Endothelial cell of umbilical vein (primary cell): ENCODE data around the gene FAM222A. TPM values are rescaled to one million over a fixed set of nuclear protein-coding genes. Genes with fewer than 3 reads are reported as not detected.

Experiments used
- BruUV-seq: library from RNA; stranded (reverse); fragments of 400-500 nt; replicated peaks from 2 replicates; lab custom pipeline; 2021; lab: Mats Ljungman, UMichigan
- CTCF ChIA-PET: fragments of 300-600, 350-600 bp; sonication (Branson Sonifier 250); formaldehyde crosslinking; loops from one replicate; lab custom pipeline; 2021; ENCODE audit warnings: antibody characterized with exemption, inconsistent platforms; lab: Charles Lee
- POLR2A ChIA-PET: fragments of 300-600, 350-600 bp; sonication (Branson Sonifier 250); formaldehyde crosslinking; loops from one replicate; lab custom pipeline; 2021; ENCODE audit warnings: antibody characterized with exemption, inconsistent platforms; lab: Charles Lee
- DNase-seq: peaks from one replicate; pipeline ENCODE4 v3.0.0-alpha.2; 2011; ENCODE audit warnings: low read depth, low spot score
- FAIRE-seq: peaks from 2 replicates; lab custom pipeline; 2011; peaks lifted over from hg19 to GRCh38; lab: Jason Lieb, UNC
- H2AFZ ChIP-seq: 2 replicates; pipeline ENCODE4 v1.6.0; 2012; ENCODE audit warnings: low read depth, low read length, control low read depth, inconsistent platforms
- H3K27ac ChIP-seq: 2 replicates; pipeline ENCODE4 v1.5.1; 2011; ENCODE audit warnings: low read depth, mild to moderate bottlenecking, control low read depth, low read length, moderate library complexity; ENCODE audit not compliant: insufficient read depth
- H3K27me3 ChIP-seq, 2 experiments: 2 replicates each; pipeline versions ENCODE4 v1.6.0 to v1.6.1; 2011; ENCODE audit warnings: low read length in 2 of 2, mixed read lengths in 1 of 2; ENCODE audit not compliant: control insufficient read depth in 2 of 2, insufficient read depth in 2 of 2
- H3K36me3 ChIP-seq, 2 experiments: 2 replicates in 1 of 2; 3 replicates in 1 of 2; pipeline ENCODE4 v1.5.1; 2011; ENCODE audit warnings: low read length in 2 of 2, mild to moderate bottlenecking in 1 of 2, moderate library complexity in 1 of 2; ENCODE audit not compliant: control insufficient read depth in 2 of 2, insufficient read depth in 2 of 2; ENCODE audit errors: extremely low read depth in 1 of 2
- H3K4me1 ChIP-seq: 3 replicates; pipeline ENCODE4 v1.5.1; 2011; ENCODE audit warnings: mild to moderate bottlenecking, low read length; ENCODE audit not compliant: control insufficient read depth, insufficient read depth; ENCODE audit errors: extremely low read depth
- H3K4me2 ChIP-seq: 2 replicates; pipeline ENCODE4 v1.6.1; 2011; ENCODE audit warnings: low read length, control low read depth, mixed read lengths; ENCODE audit not compliant: insufficient read depth
- H3K4me3 ChIP-seq, 3 experiments: fragments of 200-600 bp in 1 of 3; sonication (generic), shearing (Covaris generic) in 1 of 3; replicated peaks in 1 of 3; 2 replicates each; pipeline ENCODE4 v1.5.1; 2011 to 2016; ENCODE audit warnings: control low read depth in 3 of 3, low read length in 3 of 3, mild to moderate bottlenecking in 2 of 3, inconsistent platforms in 1 of 3, low read depth in 1 of 3, moderate library complexity in 1 of 3; ENCODE audit not compliant: insufficient read depth in 1 of 3
- H3K79me2 ChIP-seq: 2 replicates; pipeline ENCODE4 v1.6.0; 2012; ENCODE audit warnings: low read length, inconsistent platforms; ENCODE audit not compliant: control insufficient read depth, insufficient read depth
- H3K9ac ChIP-seq: replicated peaks from 2 replicates; pipeline ENCODE3; 2011; ENCODE audit warnings: low read length, control low read depth; ENCODE audit not compliant: insufficient read depth; ENCODE audit errors: extremely low read depth
- H3K9me1 ChIP-seq: replicated peaks from 3 replicates; pipeline ENCODE4 v1.6.0; 2011; ENCODE audit warnings: mild to moderate bottlenecking, low read length; ENCODE audit not compliant: control insufficient read depth, insufficient read depth; ENCODE audit errors: extremely low read depth
- H3K9me3 ChIP-seq: replicated peaks from 2 replicates; pipeline ENCODE4 v1.5.1; 2012; ENCODE audit warnings: low read length, inconsistent platforms; ENCODE audit not compliant: control insufficient read depth, insufficient read depth
- H4K20me1 ChIP-seq: replicated peaks from 2 replicates; pipeline ENCODE3; 2011; ENCODE audit warnings: mild to moderate bottlenecking, low read length; ENCODE audit not compliant: control insufficient read depth, insufficient read depth; ENCODE audit errors: extremely low read depth
- FOS ChIP-seq: IDR thresholded peaks from 2 replicates; pipeline ENCODE4 v1.6.1; 2011; ENCODE audit warnings: mild to moderate bottlenecking, low read length, moderate library complexity, borderline replicate concordance; ENCODE audit not compliant: insufficient read depth
- JUN ChIP-seq: IDR thresholded peaks from 2 replicates; pipeline ENCODE4 v1.6.1; 2011; ENCODE audit warnings: borderline replicate concordance, low read depth; ENCODE audit not compliant: insufficient read length, insufficient read depth
- POLR2A ChIP-seq: IDR thresholded peaks from 2 replicates; pipeline ENCODE4 v1.6.1; 2012; ENCODE audit warnings: low read depth, mild to moderate bottlenecking, control low read depth, low read length
- POLR2AphosphoS5 ChIP-seq: IDR thresholded peaks from 2 replicates; pipeline ENCODE4 v1.6.1; 2012; ENCODE audit warnings: low read depth, mild to moderate bottlenecking, control low read depth, low read length, moderate library complexity; ENCODE audit not compliant: insufficient read depth
- dilution Hi-C: fragments of 300-500 bp; cut with MboI; formaldehyde crosslinking; loops from one replicate; pipeline ENCODE4 v1.15.0; 2019; ENCODE audit warnings: low sequenced_read_pairs; ENCODE audit not compliant: extremely low pct_ligation_motif_present
- intact Hi-C: fragments of 100-400 bp; cut with micrococcal nuclease; formaldehyde crosslinking; loops from one replicate; pipeline ENCODE4 v1.10.0; 2022
- polyA plus RNA-seq, 4 experiments: library from polyadenylated mRNA; depleted of rRNA in 3 of 4; stranded (reverse) in 3 of 4; unstranded in 1 of 4; fragments of >200 nt; gene quantifications; 2 replicates each; pipeline versions ENCODE4 v1.2.1 to v1.2.3, GENCODE V29; 2011 to 2012; ENCODE audit warnings: missing spikeins in 1 of 4
- total RNA-seq: library from RNA; stranded (reverse); gene quantifications from 2 replicates; pipeline ENCODE4 v1.2.3, GENCODE V29; 2021
- TF ChIP-seq, protein P1 (sequence below), 2 donors: IDR thresholded peaks; 1 replicate in 1 of 2; 2 replicates in 1 of 2; pipeline ENCODE4 v1.5.1; 2011; ENCODE audit warnings: low read length in 2 of 2, mild to moderate bottlenecking in 2 of 2, moderate library complexity in 2 of 2, control low read depth in 1 of 2, inconsistent platforms in 1 of 2, low read depth in 1 of 2; ENCODE audit not compliant: insufficient read depth in 1 of 2; ENCODE audit errors: extremely low read depth in 1 of 2

FAM222A gene
- total and polyA plus RNA-seq, 2 donors (not counting 3 experiments of a cell fraction or from before 2014, with no cell fraction given), result 0.62 to 1.7 TPM

DNA sequence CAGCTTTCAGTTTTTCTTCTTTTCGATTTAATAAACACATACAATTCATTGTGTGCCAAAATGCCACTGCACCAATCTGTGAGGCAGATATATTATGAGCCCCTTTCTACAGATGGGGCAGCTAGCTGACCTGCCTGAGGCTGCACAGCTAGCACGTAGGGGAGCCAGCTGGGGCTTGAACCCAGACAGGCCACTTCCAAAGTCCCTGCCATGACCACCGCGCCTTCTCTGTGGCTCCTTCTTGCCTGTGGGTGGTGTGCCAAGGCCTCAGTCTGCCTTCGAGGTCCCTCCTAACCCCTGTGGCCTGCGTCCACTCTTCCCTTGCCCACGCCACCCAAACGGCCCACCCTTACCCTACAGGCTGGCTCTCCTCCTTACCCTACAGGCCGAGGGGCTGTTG, 16.2 kb downstream of the FAM222A start:
- dilution Hi-C loops, result no loop called here
- DNase-seq, result no peak
- Histone ChIP-seq H3K4me2 (no peak overlapping the region), H3K27me3 (no peaks in the 10 kb centered on the region), H3K79me2 (no peaks in the 10 kb centered on the region), H3K9ac (no peak overlapping the region), H3K9me3 (no peaks in the 10 kb centered on the region), H2AFZ (no peak overlapping the region), H3K4me1 (no peaks in the 10 kb centered on the region), H3K9me1 (no peaks in the 10 kb centered on the region), H3K36me3 (no peaks in the 10 kb centered on the region), H3K4me3 (no peak overlapping the region), H3K27ac (no peak overlapping the region), H4K20me1 (no peaks in the 10 kb centered on the region)
- no TSS peak for BruUV-seq
- ChIA-PET CTCF (interaction anchor here (1.6 kb wide), 1 partner anchor 9 kb away, joined by 3 read pairs; no protein-coding TSS in a partner anchor), POLR2A (no interaction called here)
- intact Hi-C loops, result no loop called here
- no peak for TF ChIP-seq FOS
- TF ChIP-seq, protein P1, sequence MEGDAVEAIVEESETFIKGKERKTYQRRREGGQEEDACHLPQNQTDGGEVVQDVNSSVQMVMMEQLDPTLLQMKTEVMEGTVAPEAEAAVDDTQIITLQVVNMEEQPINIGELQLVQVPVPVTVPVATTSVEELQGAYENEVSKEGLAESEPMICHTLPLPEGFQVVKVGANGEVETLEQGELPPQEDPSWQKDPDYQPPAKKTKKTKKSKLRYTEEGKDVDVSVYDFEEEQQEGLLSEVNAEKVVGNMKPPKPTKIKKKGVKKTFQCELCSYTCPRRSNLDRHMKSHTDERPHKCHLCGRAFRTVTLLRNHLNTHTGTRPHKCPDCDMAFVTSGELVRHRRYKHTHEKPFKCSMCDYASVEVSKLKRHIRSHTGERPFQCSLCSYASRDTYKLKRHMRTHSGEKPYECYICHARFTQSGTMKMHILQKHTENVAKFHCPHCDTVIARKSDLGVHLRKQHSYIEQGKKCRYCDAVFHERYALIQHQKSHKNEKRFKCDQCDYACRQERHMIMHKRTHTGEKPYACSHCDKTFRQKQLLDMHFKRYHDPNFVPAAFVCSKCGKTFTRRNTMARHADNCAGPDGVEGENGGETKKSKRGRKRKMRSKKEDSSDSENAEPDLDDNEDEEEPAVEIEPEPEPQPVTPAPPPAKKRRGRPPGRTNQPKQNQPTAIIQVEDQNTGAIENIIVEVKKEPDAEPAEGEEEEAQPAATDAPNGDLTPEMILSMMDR (IDR thresholded peaks at IDR 0.05; ENCODE audit: extremely low read depth in 1 of 2, insufficient read depth in 1 of 2, low read depth in 1 of 2, low read length in 2 of 2), result no peak
- no peak for TF ChIP-seq POLR2A
- no peak for TF ChIP-seq JUN
- no peak for TF ChIP-seq POLR2AphosphoS5
- FAIRE-seq, result no peak
